Left ventricle myocardium inferior (tissue), 1 donor: Measurements from ENCODE around the gene PVALEF. TPM values are rescaled to one million over a fixed set of nuclear protein-coding genes. Genes with fewer than 3 reads are reported as not detected.

ENCODE experiments used
- DNase-seq: peaks from one replicate; pipeline ENCODE4 v3.0.0-alpha.2; 2020
- H3K27ac ChIP-seq: fragments of 200-600 bp; replicated peaks from 2 replicates; pipeline ENCODE4 v1.8.0; 2021
- H3K27me3 ChIP-seq: fragments of 200-600 bp; 2 replicates; pipeline ENCODE4 v1.8.0; 2021; ENCODE audit warnings: low read depth
- H3K36me3 ChIP-seq: fragments of 200-600 bp; 2 replicates; pipeline ENCODE4 v1.8.0; 2021
- H3K4me1 ChIP-seq: fragments of 200-600 bp; 2 replicates; pipeline ENCODE4 v1.8.0; 2021
- H3K4me3 ChIP-seq: fragments of 200-600 bp; 2 replicates; pipeline ENCODE4 v1.8.0; 2021; ENCODE audit warnings: mild to moderate bottlenecking, moderate library complexity
- H3K9me3 ChIP-seq: fragments of 200-600 bp; replicated peaks from 2 replicates; pipeline ENCODE4 v1.8.0; 2021
- CTCF ChIP-seq: fragments of 200-600 bp; IDR thresholded peaks from 2 replicates; pipeline ENCODE4 v1.8.0; 2021; ENCODE audit warnings: antibody characterized with exemption, mild to moderate bottlenecking, borderline replicate concordance
- intact Hi-C: fragments of 100-400 bp; cut with micrococcal nuclease; formaldehyde crosslinking; loops from one replicate; pipeline ENCODE4 v1.11.0; 2022
- total RNA-seq: library from RNA; stranded (reverse); fragmentation: NEBNext Ultra II Directional; extraction: Animal tissue kit (Norgen Biotek cat#: 25700); gene quantifications from one replicate; pipeline ENCODE4 v1.2.1, GENCODE V29; 2021
- donor health status: DM: no; HTN: yes; CAD: no; lungs with severe emphysema.

PVALEF gene
- total RNA-seq, 1 donor from 2014 or later, result not detected

GRCh38 chr17:81130385-81131361 is 34.6 kb upstream of the PVALEF start:
- Histone ChIP-seq H3K4me1 (peaks cover 12% of the 10 kb centered on the region), H3K36me3 (no peaks in the 10 kb centered on the region), H3K27ac (no peak overlapping the region), H3K27me3 (no peaks in the 10 kb centered on the region), H3K4me3 (no peak overlapping the region), H3K9me3 (no peaks in the 10 kb centered on the region)
- intact Hi-C loops, result no loop called here
- no peak for TF ChIP-seq CTCF
- DNase-seq, result no peak

DNA sequence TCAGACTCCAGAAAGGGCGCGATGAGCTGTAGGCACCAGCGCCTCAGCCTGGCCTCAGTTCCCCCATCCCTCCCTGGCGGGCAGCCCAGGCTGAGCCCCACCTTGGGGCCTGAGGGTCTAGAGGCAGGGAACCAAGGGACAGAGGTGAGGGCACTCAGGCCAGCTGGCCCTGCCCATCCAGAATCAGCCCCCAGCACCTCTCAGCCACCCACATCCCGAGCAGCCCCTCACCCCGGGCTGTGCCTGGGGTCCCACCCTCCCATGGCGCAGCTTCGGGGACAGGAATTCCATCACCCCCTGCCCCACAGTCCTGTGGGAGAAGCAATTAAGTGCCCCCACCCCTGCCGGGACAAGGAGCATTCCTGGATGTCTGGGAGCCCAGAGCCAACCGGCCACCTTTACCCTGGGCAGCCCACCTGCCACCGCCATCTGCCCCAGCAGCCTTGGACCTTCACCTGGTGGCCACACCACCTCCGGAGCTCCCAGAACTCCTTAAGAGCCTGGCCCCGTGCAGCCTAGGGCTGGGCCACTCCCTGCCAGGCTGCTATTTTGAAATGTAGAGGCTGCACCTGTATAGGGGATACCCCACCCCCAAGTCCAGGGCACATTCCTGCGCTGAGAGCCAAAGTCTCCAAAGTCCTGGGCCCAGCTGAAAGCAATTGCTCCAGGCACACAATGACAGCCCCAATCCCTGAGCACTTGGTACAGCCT is 33.7 kb upstream of the PVALEF start:
- H3K4me1 ChIP-seq, result peaks cover 2% of the 10 kb centered on the region
- no peak overlapping the region for H3K27ac ChIP-seq
- H3K9me3 ChIP-seq, result no peaks in the 10 kb centered on the region
- intact Hi-C loops, result no loop called here
- no peaks in the 10 kb centered on the region for H3K36me3 ChIP-seq
- TF ChIP-seq CTCF, result no peak
- DNase-seq, result no peak
- no peak overlapping the region for H3K4me3 ChIP-seq
- H3K27me3 ChIP-seq, result no peaks in the 10 kb centered on the region

DNA sequence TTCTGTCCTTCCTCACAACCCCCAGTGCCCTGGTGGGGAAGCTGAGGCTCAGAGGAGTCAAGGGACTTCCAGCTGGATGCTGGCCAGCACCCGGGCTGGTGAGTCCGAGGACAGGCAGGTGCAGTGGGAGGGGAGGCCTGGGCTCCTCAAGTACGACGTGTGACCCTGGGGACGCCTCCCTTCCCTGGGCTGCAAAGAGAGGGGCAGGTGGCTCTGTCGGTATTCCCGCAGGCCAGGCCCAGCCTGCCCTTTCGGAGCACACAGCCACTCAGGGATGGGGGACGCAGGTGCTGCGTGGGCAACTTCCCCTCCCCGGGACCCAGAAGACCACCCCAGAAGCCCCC is 33.1 kb upstream of the PVALEF start:
- H3K4me1 ChIP-seq, result no peaks in the 10 kb centered on the region
- H3K36me3 ChIP-seq, result no peaks in the 10 kb centered on the region
- H3K4me3 ChIP-seq, result no peak overlapping the region
- intact Hi-C loops, result no loop called here
- TF ChIP-seq CTCF, result no peak
- DNase-seq, result no peak
- no peaks in the 10 kb centered on the region for H3K27me3 ChIP-seq
- no peaks in the 10 kb centered on the region for H3K9me3 ChIP-seq
- no peak overlapping the region for H3K27ac ChIP-seq

- TF ChIP-seq CTCF, result no peak
- intact Hi-C loops, result no loop called here
- H3K36me3 ChIP-seq, result no peaks in the 10 kb centered on the region
- no peak overlapping the region for H3K4me3 ChIP-seq
- H3K27ac ChIP-seq, result no peak overlapping the region
- DNase-seq, result no peak
- no peaks in the 10 kb centered on the region for H3K27me3 ChIP-seq
- no peaks in the 10 kb centered on the region for H3K4me1 ChIP-seq
- no peaks in the 10 kb centered on the region for H3K9me3 ChIP-seq
Observed at GRCh38 chr17:81132770-81133723, 32.3 kb upstream of the PVALEF start.

DNA sequence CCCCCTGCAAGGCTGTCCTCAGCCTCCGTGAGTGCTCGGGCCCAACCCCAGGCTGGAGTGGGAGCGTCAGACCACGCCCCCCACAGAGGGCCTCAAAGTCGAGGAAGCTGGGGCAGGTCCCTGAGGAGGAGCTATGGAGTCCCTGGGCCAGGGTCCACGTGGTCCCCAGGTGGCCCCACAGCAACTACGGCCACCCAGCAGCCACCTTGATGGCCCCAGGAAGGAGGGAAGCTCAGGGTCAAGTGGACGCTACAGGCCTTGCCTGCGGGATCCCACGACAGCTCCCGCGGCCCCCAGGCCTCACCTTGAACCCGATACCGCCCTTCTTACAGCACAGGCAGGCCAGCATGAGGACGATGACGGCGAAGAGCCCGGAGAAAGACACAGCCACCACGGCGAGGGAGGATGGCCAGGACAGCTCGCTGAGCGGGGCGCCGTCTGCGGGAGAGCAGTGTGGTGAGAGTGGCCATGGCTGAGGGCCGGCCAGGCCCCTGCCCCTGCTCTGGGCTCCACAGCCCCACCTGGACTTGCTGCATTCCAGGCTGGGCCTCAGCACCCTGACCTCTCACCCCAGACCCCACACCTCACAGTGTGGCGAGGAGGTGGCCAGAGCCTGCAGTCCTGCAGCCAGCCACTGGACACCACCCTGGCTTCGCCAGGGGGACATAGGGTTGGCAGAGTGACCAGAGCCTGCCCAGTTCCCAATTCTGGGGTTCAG is 31.1 kb upstream of the PVALEF start:
- no peak for DNase-seq
- H3K27ac ChIP-seq, result no peak overlapping the region
- no peaks in the 10 kb centered on the region for H3K36me3 ChIP-seq
- intact Hi-C loops, result no loop called here
- no peaks in the 10 kb centered on the region for H3K4me1 ChIP-seq
- no peak for TF ChIP-seq CTCF
- no peaks in the 10 kb centered on the region for H3K27me3 ChIP-seq
- no peaks in the 10 kb centered on the region for H3K9me3 ChIP-seq
- H3K4me3 ChIP-seq, result no peak overlapping the region
